GM18508 (cell line): Measurements from ENCODE around the gene USP6NL.
"Not testable (repeated sequence)": the region's sequence is repeated elsewhere in the genome, so short reads cannot be mapped to it uniquely, and the experiment has no call there.

Experiments
- ATAC-seq: cut with Tn5 transposase; IDR thresholded peaks from one replicate; pipeline ENCODE4 v1.9.1; 2021; ENCODE audit warnings: moderate number of reproducible peaks; ENCODE audit not compliant: insufficient read depth, unreplicated experiment

USP6NL gene

DNA sequence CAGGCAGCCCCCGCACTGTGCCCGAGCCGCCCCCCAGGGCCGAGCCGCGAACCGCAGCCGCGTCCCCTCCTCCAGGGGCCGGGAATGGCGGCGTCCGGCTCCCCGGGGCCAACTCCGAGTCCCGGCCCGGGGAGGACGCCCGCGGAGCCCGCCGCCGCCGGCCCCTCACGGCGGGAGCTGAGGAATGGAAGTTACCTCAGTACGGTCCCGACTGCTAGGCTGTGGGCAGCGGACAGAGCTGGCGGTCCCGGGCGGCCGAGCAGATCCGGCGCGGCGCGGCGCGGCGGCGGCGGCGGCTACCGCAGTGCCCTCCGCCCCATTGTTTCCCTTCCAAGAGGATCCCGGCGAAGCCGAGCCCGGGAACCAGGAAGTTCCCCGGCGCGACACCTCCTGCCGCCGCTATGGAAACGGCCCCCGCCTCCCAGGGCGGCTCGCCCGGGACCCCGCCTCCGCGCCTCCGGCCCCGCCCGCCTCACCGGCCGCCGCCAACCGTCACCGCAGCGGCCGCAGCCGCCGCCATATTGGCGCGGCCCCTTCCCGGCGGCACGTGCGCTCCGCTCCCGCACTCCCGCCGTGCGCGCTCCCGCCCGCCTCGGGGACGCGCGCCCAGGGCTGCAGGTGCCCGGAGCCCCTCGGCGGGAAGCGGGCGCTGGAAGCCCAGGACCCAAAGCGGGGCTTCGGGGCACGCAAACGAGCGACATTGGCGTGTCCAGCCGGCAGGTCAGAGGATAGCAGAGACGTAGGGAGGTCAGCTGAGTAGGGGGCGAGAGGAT, at the start of gene USP6NL:
USP6NL (minus strand) TSS at position 403 of the 773 bp plus-strand sequence. CDS start 14,016 bp downstream, outside the sequence.
- no peak for ATAC-seq

DNA sequence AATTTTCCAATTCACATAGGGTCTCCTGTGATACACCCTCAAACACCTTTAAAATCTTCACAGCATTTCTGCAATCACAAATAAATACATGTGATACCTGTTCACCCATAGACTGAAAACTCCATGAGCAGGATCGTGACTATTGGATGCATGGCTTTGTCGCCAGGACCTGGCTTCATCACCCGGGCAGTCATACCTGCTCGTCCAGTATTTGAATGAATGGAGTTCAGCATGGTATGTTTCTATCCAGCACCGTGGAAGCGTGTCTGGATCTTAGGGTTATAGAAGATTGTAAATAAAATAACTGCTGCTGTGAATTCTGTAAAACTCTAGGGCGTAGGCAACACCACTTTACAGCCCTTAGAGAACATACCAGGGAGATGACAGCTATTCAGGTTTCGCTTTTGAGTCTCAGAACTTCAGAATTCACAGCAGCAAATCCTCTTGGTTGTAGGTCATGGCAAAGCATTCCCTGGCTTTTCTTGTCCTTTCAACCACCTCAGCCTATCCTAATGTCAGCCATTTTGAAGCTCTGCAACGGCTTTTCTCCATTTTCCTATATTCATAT, 47.4 kb upstream of the USP6NL start:
- ATAC-seq = no peak

DNA sequence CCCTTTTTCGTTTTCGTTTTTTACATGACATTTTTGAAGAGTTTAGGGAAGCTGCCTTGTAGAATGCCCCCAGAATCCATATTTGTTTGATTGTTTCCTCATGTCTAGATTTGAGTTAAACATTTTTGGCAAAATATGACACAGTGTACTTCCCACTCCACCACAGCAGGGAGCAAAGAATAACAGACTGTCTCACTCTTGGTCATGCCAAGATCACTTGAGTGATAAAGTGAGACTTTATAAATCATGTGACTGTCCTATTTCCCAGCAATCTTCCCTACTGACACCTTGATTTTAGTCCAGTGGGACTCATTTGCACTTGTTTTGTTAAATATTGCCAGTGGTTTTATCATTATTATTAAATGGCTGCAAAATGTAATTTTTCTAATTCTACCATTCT, 44.4 kb upstream of the USP6NL start:
- ATAC-seq = no peak

DNA sequence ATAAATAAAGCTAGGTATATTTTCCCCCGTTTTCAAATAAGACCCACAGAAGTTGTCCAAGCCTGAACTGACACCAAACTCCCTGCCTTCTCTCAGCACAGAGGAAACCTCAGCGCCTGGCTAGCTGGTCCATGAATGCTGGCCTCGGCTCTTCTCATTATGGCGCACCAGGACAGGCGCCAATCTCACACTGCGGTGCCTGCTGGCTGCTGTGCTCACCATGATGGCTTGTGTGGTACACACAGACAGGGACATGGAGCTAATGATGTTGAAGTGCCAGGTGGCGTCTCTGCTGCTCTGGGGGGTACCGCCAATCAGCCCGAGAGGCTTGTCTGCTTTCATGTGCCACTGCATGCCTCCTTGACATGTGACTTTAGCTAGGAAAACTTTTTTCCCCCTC, 43.2 kb upstream of the USP6NL start:
- ATAC-seq = no peak

DNA sequence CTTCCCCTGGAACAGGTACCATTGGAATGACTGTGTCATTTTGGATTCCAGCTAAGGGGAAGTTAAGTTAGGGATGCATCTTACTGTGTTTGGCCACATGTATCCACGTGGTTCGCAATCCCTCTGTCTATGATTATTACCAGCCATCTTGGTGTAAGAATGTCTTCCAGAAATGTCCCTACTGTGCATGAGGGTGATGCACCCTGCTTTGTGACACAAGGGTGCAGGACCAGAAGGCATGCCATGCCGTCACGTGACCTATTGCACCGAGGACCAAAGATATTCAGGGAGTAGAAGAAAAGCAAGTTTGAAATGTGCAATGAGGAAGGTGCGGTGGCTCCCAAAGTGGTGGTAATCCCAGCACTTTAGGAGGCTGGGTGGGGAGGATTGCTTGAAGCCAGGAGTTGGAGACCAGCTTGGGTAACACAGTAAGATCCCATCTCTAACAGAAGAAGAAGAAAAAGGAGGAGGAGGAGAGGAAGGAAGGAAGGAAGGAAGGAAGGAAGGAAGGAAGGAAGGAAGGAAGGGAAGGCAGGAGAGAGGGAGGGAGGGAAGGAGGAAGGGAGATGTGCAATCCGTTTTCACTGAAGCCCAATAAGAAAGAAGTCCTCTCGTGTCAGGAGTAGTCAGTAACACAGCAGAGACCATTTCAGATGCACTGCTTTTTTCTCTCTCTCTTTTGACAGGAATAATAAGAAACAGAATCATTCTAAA, 42.5 kb upstream of the USP6NL start:
- no peak for ATAC-seq

DNA sequence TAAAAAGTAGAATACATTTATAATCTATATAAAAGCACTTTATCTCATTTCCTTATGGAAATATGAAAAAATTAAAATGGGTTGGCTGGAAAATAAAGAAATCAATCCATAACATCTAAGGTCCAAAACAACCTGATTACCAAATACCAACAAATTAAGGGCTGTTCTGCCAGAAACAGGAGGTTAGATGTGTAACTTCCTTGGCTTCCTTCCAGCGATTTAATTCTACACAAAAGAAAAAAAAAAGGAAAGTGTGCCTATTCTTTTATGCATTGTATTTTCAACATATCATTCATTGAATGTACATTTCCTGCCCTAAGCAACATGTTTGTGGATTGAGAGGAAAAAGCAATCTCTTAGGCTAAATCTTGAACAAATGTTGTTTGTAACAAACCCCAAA, 36.2 kb upstream of the USP6NL start:
- no peak for ATAC-seq

DNA sequence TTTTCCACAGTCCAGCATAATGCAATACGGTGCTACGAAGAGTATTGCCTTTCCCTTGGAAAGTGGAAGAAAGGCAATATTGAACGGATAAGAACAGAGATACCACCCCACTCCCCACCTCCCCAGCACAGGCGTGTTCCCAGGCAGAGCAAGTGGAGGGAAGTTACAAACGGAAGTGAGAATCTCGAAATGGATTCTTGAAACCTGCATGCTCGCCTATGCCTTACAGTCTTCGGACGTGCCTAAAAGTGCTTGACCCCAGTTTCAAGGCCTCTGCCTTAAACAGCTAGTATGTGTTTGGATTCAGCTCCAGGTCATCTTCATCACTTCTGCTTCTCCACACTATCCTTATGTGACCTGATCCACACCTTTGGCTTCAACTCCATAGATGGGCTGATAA, 35.0 kb upstream of the USP6NL start:
- ATAC-seq = no peak

DNA sequence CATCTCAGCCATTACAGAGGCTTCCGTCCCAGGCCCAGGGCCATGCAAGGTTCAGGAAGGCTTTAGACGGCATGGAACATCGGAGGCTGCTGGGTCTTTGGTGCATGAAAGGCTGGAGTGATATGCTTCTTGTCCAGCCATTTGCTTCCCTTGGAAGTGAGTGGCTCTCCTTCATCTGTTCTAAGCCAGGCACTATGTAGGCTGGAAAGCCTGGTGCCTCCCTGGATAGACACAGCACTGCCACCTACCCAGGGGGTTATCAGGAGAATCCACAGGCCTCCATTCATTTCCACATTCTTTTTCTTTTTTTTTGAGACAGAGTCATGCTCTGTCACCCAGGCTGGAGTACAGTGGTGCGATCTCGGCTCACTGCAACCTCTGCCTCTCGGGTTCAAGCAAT, 31.6 kb upstream of the USP6NL start:
- ATAC-seq = no peak

DNA sequence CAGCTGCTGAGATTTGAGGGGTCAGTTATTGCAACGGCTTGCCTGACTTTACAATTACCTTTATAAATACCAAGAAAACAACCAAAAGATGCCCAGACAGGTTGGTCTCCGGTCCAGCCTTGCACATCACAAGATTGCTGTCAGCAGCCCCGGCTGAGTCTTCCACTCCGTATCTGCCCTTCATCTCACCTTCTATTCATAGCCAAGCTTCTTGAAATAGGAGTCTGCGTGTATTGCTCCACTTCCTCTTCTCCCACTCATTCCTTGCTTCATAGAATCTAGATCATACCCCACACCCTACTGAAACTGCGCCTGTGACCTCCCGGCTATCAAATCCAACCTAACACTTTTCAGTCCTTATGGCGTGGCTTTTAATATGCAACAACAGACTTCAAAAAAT, 31.1 kb upstream of the USP6NL start:
- no peak for ATAC-seq

DNA sequence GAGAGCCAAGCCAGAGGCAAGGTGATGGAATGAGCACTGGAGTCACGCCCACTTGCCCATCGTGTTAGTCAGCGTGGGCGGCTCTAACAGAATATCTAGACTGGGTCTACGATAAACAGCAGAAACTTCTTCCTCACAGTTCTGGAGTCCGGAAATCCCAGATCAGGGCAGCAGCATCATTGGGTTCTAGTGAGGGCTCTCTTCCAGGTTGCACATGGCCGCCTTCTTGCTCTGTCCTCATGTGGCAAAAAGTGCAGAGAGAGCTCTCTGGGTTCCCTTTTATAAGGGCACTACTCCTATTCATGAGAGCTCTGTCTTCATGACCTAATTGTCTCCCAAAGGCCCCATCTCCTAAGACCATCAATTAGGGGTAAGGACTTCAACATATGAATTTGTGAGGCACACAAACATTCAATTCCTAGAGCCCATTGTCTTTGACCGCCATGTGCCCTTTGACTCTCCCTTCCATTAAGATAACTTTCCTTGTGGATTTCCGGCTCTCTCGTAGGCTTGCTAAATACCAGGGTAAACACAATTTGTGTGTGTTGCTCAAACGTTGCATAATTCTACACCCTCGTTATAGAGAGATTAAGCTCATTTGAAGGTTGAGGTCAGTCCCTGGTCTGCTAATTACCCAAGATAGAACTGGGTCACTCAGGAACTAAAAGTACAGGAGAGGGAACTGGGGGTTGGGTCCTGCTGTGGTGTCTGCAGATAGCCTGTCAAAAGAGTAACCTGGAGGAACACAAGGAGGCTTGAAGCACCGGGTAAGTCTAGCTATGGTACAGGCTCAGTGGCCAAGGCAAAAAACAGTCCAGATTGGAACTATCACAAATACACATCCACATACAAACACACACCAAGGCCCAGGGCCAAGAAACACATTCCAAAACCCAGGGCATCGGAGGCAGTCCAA, 28.7 kb upstream of the USP6NL start:
- no peak for ATAC-seq

DNA sequence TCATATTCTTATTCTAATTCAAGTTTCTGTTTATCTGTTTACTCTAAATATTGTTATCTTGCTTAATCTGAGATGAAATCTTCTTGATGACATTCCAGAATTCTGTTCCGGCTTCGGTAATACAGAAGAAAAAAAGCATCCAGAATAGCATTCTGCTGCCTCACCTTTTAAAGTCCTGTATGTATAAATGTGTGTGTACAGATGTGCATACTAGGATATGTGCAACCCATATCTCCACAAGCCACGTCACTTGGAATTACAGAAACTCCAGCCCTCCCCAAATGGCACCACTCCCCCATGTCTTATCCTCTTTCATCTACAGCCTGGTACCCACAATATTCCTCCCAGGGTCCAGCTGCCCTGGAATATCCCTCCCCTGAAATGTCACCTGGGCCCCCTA, 27.9 kb upstream of the USP6NL start:
- ATAC-seq = no peak

DNA sequence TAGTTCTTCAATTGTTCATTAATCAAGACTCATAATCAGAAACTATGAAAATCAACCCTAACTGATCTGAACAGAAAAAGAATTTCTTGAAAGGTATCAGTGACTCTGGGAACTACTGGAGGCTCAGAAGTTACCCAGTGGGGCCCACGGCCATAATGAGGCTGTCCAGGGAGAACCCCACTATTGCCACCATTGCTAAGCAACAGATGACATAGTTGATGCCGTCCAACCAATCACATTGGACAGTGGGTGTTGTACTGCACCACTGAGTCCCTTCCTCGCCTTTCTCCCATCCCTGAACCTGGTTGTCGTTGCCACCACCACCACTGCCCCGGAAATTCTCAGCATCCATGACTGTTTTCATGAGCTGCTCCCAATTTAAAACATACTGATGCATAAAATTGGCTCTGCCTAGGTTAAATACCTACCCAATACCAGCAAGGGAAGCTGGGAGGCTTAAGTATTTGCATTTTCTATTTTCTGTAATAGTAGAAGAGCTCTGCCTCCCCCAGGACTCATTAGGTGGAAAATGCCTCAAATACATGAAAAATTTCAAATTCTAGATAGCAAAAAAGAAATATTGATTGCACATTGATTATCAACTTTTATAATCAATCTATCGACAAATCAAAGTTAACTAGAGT, 26.7 kb upstream of the USP6NL start:
- ATAC-seq = no peak

DNA sequence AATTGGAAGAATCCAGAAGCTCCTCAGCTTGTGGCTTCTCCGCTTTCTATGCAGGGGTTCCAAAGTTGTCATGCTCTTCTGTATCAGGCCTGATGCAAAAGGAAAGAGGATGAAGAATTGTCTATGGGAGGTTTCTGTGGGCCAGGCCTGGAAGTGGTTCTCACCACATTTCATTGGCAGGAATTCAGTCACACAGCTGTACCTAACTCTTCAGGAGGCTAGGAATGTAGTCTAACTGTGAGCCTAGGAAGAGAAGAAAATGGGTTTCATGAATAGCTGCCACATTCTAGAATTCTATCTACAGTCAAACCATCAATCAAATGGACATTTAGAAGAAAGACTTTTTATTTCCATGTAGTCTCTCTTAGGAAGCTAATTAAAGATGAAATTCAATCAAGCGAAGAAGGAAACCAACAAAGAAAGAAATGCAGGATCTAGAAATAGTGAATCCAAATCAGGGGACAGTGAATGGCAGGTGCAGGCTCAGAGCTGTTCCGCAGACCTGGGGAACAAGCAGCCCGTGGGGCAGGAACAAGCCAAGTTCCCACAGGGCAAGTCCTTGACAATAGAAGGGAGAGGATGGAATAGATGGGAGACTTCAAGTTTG, 25.4 kb upstream of the USP6NL start:
- no peak for ATAC-seq

DNA sequence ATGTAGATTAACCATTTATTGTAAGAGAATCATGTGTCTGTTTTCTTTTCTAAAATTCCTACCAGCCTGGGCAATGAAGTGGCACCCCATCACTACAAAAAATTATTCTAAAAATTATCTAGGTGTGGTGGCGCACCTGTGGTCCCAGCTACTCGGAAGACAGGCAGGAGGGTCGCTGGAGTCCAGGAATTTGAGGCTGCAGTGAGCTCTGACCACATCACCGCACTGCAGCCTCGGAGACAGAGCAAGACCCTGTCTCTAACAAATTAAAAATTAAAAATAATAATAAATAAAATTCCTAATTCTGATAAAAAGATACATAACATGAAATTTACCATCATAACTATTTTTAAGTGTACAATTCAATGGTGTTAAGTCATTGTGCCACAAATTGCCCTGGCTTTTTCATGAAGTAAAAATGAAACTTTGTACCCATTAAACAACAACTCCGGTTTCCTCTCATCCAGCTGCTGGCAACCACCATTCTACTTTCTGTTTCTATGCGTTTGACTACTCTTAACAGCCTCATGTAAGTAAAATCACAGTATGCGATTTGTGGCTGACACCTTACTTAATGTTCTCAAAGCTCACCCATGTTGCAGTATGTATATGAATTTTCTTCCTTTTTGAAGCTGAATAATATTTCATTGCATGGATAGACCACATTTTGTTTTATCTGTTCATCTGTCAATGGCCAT, 20.6 kb upstream of the USP6NL start:
- peak; percentile 94 for ATAC-seq

DNA sequence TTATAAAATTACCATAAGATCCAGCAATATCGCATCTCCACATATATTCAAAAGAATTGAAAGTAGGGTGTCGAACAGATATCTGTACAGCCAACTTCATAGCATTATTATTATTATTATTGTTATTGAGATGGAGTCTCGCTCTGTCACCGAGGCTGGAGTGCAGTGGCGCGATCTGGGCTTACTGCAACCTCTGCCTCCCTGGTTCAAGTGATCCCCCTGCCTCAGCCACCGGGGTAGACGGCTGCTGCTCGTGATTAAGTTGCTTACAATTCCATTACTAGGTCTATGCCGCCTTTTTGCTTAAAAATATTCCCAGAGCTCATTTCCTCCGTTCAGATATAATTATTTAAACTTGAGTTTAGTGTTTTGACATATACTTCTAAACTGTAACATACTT, 19.8 kb upstream of the USP6NL start:
- no peak for ATAC-seq

DNA sequence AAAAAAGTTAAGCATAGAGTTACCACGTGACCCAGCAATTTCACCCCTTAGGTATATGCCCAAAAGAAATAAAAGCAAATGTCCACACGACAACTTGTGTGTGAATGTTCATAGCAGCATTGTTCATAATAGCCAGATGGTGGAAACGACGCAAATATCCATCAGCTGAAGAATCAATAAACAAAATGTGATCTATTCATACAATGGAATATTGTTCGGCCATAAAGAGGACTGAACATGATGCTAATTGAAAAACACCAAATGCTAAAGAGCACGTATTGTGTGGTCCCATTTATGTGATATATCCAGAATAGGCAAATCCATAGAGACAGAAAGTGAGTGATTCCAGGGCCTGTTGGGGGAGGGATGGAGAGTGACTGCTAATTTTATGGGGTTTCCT, 18.3 kb upstream of the USP6NL start:
- ATAC-seq = no peak

DNA sequence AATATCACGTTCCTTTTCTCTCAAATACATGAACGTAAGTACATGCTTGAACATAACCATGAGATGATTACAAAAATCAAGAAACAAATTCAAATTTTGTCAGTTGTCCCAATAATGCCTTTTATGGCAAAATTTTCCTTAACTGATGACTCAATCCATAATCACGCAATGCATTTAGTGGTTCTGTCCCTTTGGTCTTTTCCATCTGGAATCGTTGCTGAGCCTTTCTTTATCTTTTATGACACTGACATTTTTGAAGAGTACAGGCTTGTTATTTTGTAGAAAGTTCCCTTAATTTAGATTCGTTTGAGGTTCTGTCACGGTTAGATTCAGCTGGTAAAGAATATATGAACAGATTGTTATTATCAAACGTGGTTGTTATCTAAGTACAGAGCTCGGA, 16.5 kb upstream of the USP6NL start:
- not testable (repeated sequence) for ATAC-seq

DNA sequence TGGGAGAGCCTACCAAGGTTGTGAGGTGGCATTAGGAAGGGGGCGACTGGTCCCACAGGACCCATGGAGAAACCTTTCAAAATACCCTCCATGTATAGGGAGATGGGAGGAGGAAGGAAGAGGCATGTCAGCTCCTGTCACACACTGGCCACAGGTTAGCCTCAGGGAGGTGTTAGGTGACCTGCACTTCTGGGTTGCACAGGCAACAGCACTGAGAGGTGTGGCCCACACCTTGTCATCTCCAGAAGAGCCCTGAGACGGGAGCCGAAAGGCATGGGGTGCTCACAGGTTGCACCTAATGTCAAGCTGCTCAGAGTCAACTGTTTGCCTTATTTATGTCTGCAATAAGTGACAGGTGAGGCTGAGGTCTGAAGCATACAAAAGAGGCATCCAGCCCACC, 14.6 kb upstream of the USP6NL start:
- no peak for ATAC-seq
